ENCODE results near the gene CCDC92B.
A peak's percentile ranks its signal among the peaks of the same experiment; 100 is the strongest.

Gene CCDC92B

DNA sequence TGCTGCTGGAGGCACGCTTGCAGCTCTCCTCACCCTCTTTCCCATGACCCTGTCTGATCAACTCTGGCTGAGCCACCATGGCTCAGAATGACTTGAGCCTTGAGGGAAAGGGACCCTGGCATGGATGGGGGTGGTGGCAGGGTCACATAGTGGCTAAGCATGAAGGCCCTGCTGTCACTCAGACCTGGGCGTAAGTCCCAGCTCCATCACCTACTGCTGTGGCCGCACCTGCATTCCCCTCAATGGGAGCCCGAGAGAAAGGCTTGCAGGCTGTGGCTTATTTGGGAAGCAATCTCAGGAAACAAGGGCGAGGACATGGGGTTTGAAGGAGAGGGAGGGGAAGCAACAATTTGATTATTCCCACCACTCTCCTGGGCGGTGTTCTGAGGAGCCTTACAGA is 29.0 kb upstream of the CCDC92B start:
- no peak for DNase-seq (ENCODE audit: low spot score)

DNA sequence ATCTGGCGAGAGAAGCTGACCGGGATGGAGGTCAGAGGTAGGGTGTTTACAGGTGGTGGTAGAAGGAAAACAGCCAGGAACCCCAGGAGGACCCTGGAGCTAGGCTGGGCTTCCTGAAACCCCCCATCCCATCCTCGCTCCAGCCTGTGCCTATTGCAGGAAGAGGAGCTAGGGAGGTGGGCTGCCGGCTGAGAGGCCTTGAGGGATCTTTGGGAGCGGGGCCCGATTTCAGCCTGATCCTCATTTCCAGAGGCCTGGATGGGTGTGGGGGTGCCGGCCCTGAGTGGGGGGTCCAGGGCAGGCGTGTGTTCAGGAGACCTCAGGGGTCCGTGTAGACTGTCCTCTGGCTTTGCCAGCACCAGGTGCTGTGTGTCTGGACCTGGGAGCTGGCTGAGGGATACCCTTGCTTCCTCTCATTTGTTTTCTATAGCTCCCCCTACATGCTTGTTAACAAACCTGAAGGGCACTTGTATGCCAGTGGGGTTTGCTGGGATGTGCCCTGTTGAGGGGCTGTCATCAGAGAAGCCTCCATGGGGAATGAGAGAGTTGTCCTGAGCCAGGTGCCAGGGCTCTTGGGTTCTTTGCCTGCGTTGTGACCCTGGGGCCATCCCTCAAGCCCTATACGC is 27.9 kb upstream of the CCDC92B start:
- DNase-seq (ENCODE audit: low spot score): no peak

DNA sequence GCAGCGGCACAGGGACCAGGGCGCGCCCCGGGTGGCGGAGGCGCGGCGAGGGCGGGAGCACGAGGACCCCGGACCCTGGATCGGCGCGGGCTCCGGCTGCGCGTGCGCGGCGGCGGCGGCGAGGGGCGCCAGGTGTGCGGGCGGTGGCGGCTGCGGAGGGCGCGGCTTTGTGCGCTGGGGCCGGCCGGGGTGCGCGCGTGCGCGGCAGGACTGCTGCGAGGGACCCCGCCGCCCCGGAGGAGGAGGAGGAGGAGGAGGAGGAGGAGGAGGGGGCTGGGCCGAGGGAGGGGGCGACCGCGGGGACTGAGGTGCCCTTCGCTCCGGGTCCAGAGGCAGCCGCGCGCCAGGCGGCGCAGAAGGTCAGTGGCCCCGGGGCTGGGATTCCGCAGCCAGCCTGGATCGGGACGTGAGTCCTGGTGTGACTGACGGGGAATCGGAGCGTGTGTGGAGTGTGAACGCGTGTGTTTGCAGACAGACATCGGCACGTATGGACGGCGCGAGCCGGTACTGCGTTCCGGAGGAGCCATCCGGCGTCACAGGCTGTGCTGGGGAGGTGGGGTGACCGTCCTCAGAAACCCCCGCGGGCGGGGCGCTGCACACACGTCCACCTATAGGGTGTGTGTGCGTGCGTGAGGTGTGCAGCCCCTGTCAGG is 27.3 kb upstream of the CCDC92B start:
- no peak for DNase-seq (ENCODE audit: low spot score)

DNA sequence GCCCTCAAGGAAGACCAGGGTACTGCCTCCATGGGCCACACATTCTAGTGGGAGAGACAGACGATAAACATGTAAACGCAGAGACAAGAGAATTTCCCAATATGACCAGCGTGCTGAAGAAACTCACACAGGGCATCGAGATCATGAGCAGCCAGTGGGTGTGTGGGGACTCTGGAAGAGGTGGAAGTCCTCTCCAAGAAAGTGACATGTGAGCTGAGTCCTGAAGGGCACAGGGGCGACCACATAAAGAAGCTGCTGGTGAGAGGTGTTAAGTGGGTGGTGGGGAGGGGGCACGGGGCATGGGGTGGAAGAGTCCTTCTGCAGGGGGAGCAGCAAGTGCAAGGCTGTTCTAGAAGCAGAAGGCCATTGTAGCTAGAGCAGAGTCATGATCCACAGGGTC is 25.8 kb upstream of the CCDC92B start:
- no peak for DNase-seq (ENCODE audit: low spot score)

DNA sequence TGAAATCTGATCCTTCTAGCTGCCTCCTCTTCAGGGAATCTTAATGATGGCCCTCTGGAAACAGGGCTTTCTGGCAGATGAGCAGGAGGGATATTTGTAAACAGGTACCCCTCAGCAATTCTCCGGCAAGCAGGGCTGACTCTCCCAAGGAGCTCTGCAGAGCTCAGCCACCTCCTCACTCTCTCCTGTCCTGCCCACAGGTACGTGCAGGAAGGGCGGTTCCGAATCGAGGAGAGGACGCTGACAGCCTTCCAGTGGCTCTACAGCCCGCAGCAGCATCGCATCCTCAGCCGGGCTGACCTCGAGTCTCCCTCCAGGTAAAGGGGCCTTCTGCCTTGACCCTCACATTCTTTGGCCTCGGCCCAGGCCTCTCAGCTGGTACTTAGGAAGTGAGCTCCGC is 20.7 kb upstream of the CCDC92B start:
- DNase-seq (ENCODE audit: low spot score): no peak

GRCh38 chr17:2758870-2759269 is 9.4 kb upstream of the CCDC92B start:
- no peak for DNase-seq (ENCODE audit: low spot score)

DNA sequence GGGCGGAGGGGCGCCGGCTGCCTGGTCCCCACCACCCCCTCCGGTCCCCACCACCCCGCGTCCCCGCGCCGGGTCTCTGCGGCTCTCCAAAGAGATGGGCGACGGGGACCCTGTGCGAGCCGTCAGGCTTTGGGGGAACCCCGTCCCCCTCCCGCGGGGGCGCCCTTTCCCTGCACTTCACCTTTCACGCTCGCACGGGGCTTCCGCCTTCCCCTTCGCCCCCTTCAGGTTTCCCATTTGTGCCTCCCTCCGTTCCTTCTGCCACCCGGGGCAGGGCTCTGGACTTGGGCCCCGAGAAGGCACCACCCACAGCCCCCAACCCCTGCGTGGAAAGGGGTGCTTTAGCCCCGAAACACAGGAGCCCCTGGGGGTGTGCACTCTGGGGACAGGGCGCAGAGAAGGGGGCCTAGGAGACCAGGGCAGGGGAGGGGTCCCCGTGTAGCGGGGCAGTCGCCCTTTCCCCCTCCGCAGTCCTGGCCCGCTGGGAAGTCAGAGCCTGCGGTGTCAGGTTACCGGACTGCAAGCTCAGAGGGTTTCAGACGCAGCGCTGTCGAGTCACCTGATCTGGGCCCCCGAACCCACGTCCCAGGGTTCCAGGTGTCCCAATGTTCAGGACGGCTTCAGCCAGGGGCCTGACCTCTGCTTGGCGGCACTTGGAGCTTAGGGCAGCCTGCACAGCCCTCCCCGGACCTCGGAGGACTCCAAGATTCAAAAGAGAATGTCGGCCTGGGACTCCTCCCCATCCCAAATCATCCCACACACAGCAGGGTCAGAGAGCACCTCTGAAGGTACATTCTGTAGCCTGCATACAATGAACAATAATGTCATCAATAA is 6.7 kb upstream of the CCDC92B start:
- no peak for DNase-seq (ENCODE audit: low spot score)

- DNase-seq (ENCODE audit: low spot score): no peak
Measured at GRCh38 chr17:2751491-2751890, 2.0 kb upstream of the CCDC92B start.

DNA sequence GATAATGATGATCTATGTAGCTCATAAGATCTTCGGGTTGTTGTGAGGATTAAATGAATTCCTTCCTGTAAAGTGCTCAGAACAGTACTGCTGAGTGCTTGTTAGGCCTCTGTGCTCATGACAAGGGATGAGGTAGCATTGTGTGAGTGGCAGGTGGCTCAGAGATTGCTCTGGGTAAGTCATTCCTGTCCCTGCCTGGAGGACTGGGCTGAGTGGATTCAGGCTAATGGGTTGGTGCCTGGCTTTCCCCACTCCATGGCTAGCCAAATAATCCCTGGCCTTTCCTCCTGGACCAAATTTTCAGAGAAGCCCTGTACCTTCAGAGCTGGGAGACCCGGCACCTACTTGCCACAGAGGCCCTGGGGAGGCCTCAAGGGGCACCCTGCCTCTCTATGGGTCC is 1.3 kb upstream of the CCDC92B start:
- DNase-seq (ENCODE audit: low spot score): no peak

DNA sequence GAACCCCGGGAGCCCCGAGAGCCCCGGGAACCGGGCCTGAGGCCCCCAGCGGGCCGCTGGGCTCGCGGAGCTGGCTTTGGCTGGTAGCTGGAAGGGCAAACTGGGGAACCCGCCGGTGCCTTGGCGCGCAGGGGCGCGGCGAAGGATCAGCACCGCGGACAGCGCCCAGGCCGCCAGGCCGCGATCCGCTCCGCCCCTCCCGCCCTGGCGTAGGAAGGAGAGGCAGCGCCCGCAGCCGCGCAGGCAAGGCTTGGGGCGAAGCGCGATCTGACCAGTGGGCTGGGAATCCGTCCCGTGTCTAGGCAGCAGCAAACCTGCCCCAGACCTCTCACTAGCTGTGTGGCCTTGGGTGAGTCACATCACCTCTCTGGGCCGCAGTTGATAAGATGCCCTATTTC is 331 bp upstream of the CCDC92B start:
- DNase-seq (ENCODE audit: low spot score): peak; percentile 85

- DNase-seq (ENCODE audit: low spot score): peak; percentile 74
Measured at GRCh38 chr17:2745317-2746037, 4.0 kb downstream of the CCDC92B start.

GRCh38 chr17:2737693-2738092 is 11.8 kb downstream of the CCDC92B start:
- no peak for DNase-seq (ENCODE audit: low spot score)

- DNase-seq (ENCODE audit: low spot score): no peak
Measured at GRCh38 chr17:2736956-2737355, 12.5 kb downstream of the CCDC92B start.

GRCh38 chr17:2735896-2736295 is 13.6 kb downstream of the CCDC92B start:
- DNase-seq (ENCODE audit: low spot score): no peak

DNA sequence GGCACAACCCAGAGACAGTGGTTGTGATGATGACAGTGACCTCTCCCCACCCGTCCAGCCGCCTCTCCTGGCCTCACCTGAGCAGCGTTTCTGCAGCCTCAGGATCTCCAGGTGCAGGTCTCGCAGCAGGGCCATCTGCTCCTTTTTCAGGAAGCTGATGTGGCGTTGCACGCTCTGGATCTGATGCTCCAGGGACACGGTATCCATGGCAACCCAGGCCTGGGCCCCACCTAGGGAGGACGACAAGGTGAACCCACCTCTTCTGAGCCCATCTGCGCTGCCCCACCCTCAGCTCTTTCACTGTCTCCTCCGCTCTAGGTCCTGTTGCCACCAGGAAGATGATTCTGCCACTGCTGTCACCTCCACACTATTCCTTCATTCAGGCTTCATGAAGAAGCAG is 14.5 kb downstream of the CCDC92B start:
- no peak for DNase-seq (ENCODE audit: low spot score)

DNA sequence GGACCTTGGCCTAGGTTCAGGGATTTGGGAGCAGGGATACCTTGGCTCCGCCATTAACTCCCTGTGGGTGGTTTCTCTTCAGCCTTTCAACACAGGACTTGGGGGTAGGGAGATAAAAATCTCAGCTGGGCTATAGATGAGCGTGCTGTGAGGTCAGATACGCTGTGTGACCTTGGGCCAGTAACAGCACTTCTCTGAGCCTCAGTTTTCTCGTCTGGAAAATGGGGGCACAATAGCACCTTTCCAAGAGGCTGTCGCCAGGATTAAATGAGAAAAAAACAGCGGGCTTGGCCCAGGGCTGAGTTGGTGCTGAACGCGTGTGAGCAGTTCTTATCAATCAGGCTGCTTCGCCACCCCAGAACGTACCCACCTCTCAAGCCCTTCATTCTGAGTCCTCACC is 17.6 kb downstream of the CCDC92B start:
- no peak for DNase-seq (ENCODE audit: low spot score)

DNA sequence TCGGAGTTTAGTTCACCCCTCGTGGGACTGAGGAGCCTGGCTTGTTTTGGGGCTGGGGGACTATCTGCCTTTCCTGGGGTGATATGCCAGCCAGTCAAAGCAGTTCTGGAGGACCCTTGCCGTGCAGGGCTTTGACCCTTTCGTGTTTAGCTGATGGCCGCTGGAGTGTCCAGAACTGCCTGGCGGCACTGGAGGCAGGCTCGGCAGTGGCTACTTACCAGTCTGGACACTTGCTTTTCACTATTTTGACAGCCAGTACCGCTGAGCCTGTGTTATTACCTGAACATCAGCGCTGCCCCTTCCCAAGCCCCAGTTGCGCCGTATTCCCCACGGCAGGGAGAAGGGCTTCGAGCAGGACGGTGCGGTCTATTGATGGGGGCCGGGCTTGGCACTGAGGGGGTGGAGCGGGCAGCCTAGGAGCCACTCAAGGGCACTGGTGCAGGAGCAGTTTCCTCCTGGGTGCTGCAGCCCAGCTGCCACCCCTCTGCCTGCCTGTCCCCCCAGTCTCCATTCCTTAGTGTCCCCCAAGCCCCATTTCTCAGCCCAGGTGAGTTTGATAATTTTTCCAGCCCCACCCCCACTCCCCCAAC is 18.6 kb downstream of the CCDC92B start:
- no peak for DNase-seq (ENCODE audit: low spot score)

GRCh38 chr17:2724784-2725164 is 24.7 kb downstream of the CCDC92B start:
- DNase-seq (ENCODE audit: low spot score): no peak

- no peak for DNase-seq (ENCODE audit: low spot score)
Measured at GRCh38 chr17:2723997-2724783, 25.3 kb downstream of the CCDC92B start.

- no peak for DNase-seq (ENCODE audit: low spot score)
Measured at GRCh38 chr17:2723505-2723996, 25.9 kb downstream of the CCDC92B start.

- DNase-seq (ENCODE audit: low spot score): no peak
Measured at GRCh38 chr17:2722611-2723010, 26.8 kb downstream of the CCDC92B start.

All from left forelimb (tissue), 1 donor.